GM12878 (cell line): ENCODE results near the gene VSTM2L. TPM values are rescaled to one million over a fixed set of nuclear protein-coding genes. Genes with fewer than 3 reads are reported as not detected.

ENCODE experiments used
- ATAC-seq: fragments of 200-7000 bp; cut with Tn5 transposase; 3 replicates; pipeline ENCODE4 v1.9.1; 2020; ENCODE audit warnings: mild to moderate bottlenecking, moderate library complexity
- BruUV-seq: library from RNA; stranded (reverse); fragments of 400-500 nt; replicated peaks from 2 replicates; lab custom pipeline; 2021; lab: Mats Ljungman, UMichigan
- CTCF ChIA-PET: fragments of 300-600 bp; sonication (Branson Sonifier 250); formaldehyde crosslinking; extraction: SDS; loops from one replicate; lab custom pipeline; 2021; ENCODE audit warnings: inconsistent platforms; lab: Yijun Ruan, JAX
- POLR2A ChIA-PET: fragments of 350-600 bp; formaldehyde crosslinking; extraction: SDS; loops from one replicate; lab custom pipeline; 2021; ENCODE audit warnings: inconsistent platforms; lab: Charles Lee
- RAD21 ChIA-PET: fragments of 300-600 bp; sonication (Branson Sonifier 250); formaldehyde crosslinking; loops from one replicate; lab custom pipeline; 2023; ENCODE audit warnings: antibody characterized with exemption; ENCODE audit not compliant: unreplicated experiment; lab: Charles Lee
- SMC1A ChIA-PET: fragments of 300-600 bp; sonication (Branson Sonifier 250); formaldehyde crosslinking; loops from one replicate; lab custom pipeline; 2023; ENCODE audit not compliant: unreplicated experiment, uncharacterized antibody; lab: Charles Lee
- DNase-seq: peaks from one replicate; pipeline ENCODE4 v3.0.0-alpha.2; 2011; ENCODE audit warnings: low read depth, low spot score
- FAIRE-seq: peaks from 3 replicates; lab custom pipeline; 2011; peaks lifted over from hg19 to GRCh38; lab: Jason Lieb, UNC
- H2AFZ ChIP-seq: 2 replicates; pipeline ENCODE4 v1.6.0; 2011; ENCODE audit warnings: low read depth, low read length, control low read depth; ENCODE audit not compliant: control insufficient read depth
- H3K27ac ChIP-seq: 2 replicates; pipeline ENCODE4 v1.5.1; 2011; ENCODE audit warnings: control low read depth; ENCODE audit not compliant: control insufficient read depth, insufficient read depth
- H3K27me3 ChIP-seq, 2 experiments: replicated peaks in 1 of 2; 2 replicates each; pipeline versions ENCODE4 v1.6.0 to v1.6.1; 2011; ENCODE audit warnings: low read length in 1 of 2; ENCODE audit not compliant: control insufficient read depth in 2 of 2, insufficient read depth in 2 of 2
- H3K36me3 ChIP-seq, 2 experiments: 2 replicates each; pipeline ENCODE4 v1.5.1; 2011; ENCODE audit warnings: low read length in 1 of 2; ENCODE audit not compliant: control insufficient read depth in 2 of 2, insufficient read depth in 2 of 2
- H3K4me1 ChIP-seq: 2 replicates; pipeline ENCODE4 v1.6.1; 2011; ENCODE audit warnings: mild to moderate bottlenecking, low read length, moderate library complexity, mixed read lengths; ENCODE audit not compliant: control insufficient read depth, insufficient read depth
- H3K4me2 ChIP-seq: 2 replicates; pipeline ENCODE4 v1.6.0; 2011; ENCODE audit warnings: control low read depth; ENCODE audit not compliant: control insufficient read depth, insufficient read depth
- H3K4me3 ChIP-seq: fragments of 200-600 bp; sonication (generic); 2 replicates; pipeline ENCODE4 v1.5.1; 2016
- H3K79me2 ChIP-seq: 2 replicates; pipeline ENCODE4 v1.6.0; 2011; ENCODE audit warnings: low read length; ENCODE audit not compliant: control insufficient read depth, insufficient read depth
- H3K9ac ChIP-seq: 2 replicates; pipeline ENCODE4 v1.8.0; 2011; ENCODE audit warnings: low read length, control low read depth, mixed read lengths; ENCODE audit not compliant: control insufficient read depth, insufficient read depth
- H3K9me3 ChIP-seq: replicated peaks from 3 replicates; pipeline ENCODE4 v1.5.1; 2011; ENCODE audit warnings: mild to moderate bottlenecking, low read length; ENCODE audit not compliant: control insufficient read depth, insufficient read depth
- H4K20me1 ChIP-seq: 2 replicates; pipeline ENCODE4 v1.6.0; 2011; ENCODE audit not compliant: control insufficient read depth, insufficient read depth
- ATF2 ChIP-seq: IDR thresholded peaks from 2 replicates; pipeline ENCODE4 v1.6.1; 2012; ENCODE audit warnings: low read length, inconsistent platforms
- BHLHE40 ChIP-seq, 2 experiments: fragments of 450-650 bp in 1 of 2; IDR thresholded peaks; 2 replicates each; pipeline ENCODE4 v1.6.1; 2011 to 2017; ENCODE audit warnings: low read depth in 2 of 2, borderline replicate concordance in 1 of 2, improper control_type of control experiment in 1 of 2, low read length in 1 of 2, mild to moderate bottlenecking in 1 of 2
- BRCA1 ChIP-seq: IDR thresholded peaks from 2 replicates; pipeline ENCODE4 v1.6.1; 2011; ENCODE audit warnings: low read depth, low read length, improper control_type of control experiment
- CREB1 ChIP-seq: IDR thresholded peaks from 2 replicates; pipeline ENCODE4 v1.6.1; 2012; ENCODE audit warnings: low read depth, mild to moderate bottlenecking, inconsistent platforms
- ETV6 ChIP-seq, 2 experiments: fragments of 450-650 bp in 1 of 2; IDR thresholded peaks in 1 of 2; conservative IDR thresholded peaks in 1 of 2; 2 replicates each; pipeline ENCODE4 v1.6.1; 2014; ENCODE audit warnings: antibody characterized with exemption in 1 of 2, borderline replicate concordance in 1 of 2, low read depth in 1 of 2, mild to moderate bottlenecking in 1 of 2, moderate library complexity in 1 of 2
- EZH2 ChIP-seq: IDR thresholded peaks from 2 replicates; pipeline ENCODE4 v1.6.1; 2012; ENCODE audit warnings: low read depth, mild to moderate bottlenecking, control low read depth, inconsistent platforms, low read length, borderline replicate concordance; ENCODE audit not compliant: control insufficient read depth
- HDGF ChIP-seq: fragments of 450-650 bp; IDR thresholded peaks from 2 replicates; pipeline ENCODE4 v1.6.1; 2016; ENCODE audit warnings: antibody characterized with exemption
- NFIC ChIP-seq: IDR thresholded peaks from 2 replicates; pipeline ENCODE4 v1.6.1; 2012; ENCODE audit warnings: low read depth, mild to moderate bottlenecking, inconsistent platforms, low read length, moderate library complexity
- NKRF ChIP-seq: fragments of 450-650 bp; conservative IDR thresholded peaks from 2 replicates; pipeline ENCODE4 v1.6.1; 2017; ENCODE audit warnings: mild to moderate bottlenecking, moderate library complexity
- NR2C1 ChIP-seq: fragments of 450-650 bp; IDR thresholded peaks from 2 replicates; pipeline ENCODE4 v1.6.1; 2017; ENCODE audit warnings: antibody characterized with exemption, mild to moderate bottlenecking, moderate library complexity
- PML ChIP-seq: IDR thresholded peaks from 2 replicates; pipeline ENCODE4 v1.6.1; 2012; ENCODE audit warnings: low read length, inconsistent platforms
- POLR2AphosphoS2 ChIP-seq: IDR thresholded peaks from 2 replicates; pipeline ENCODE4 v1.6.1; 2011; ENCODE audit warnings: low read depth, mild to moderate bottlenecking, low read length, improper control_type of control experiment, moderate library complexity
- RAD51 ChIP-seq: fragments of 450-650 bp; IDR thresholded peaks from 2 replicates; pipeline ENCODE4 v1.6.1; 2016; ENCODE audit warnings: moderate library complexity, mild to moderate bottlenecking, inconsistent platforms
- RBBP5 ChIP-seq: fragments of 200-600 bp; sonication (generic); conservative IDR thresholded peaks from 2 replicates; pipeline ENCODE4 v1.6.1; 2016
- RELA ChIP-seq: fragments of 450-650 bp; IDR thresholded peaks from 2 replicates; pipeline ENCODE4 v1.8.0; 2014; ENCODE audit warnings: borderline replicate concordance; ENCODE audit not compliant: partially characterized antibody
- RFX5 ChIP-seq: IDR thresholded peaks from 2 replicates; pipeline ENCODE4 v1.6.1; 2011; ENCODE audit warnings: low read depth, low read length, improper control_type of control experiment
- SUZ12 ChIP-seq: fragments of 200-600 bp; sonication (generic); IDR thresholded peaks from one replicate; pipeline ENCODE4 v1.6.1; 2018; ENCODE audit warnings: antibody characterized with exemption, mild to moderate bottlenecking; ENCODE audit not compliant: unreplicated experiment
- YBX1 ChIP-seq: fragments of 450-650 bp; IDR thresholded peaks from 2 replicates; pipeline ENCODE4 v1.6.1; 2016; ENCODE audit warnings: antibody characterized with exemption
- WGBS: methylation state at CpG from one replicate; pipeline ENCODE4 v1.1.6; 2016; ENCODE audit warnings: low lambda C conversion rate; ENCODE audit not compliant: insufficient replicate concordance, insufficient coverage; ENCODE audit errors: missing lambda C conversion rate; 5-methylcytosine and 5-hydroxymethylcytosine counted together
- in situ Hi-C: fragments of 300-500 bp; cut with MboI; formaldehyde crosslinking; loops from 9 replicates; pipeline ENCODE4 v1.14.3; 2018; ENCODE audit warnings: mixed read lengths
- intact Hi-C: fragments of 100-400 bp; cut with micrococcal nuclease; formaldehyde crosslinking; loops from one replicate; pipeline ENCODE4 v1.14.2; 2022; ENCODE audit not compliant: unreplicated experiment
- polyA plus RNA-seq, 11 experiments: library from polyadenylated mRNA; depleted of rRNA in 4 of 11; unstranded in 6 of 11; stranded (reverse) in 5 of 11; fragments of >200 nt; fragmentation: Nextera tagmentation in 4 of 11; fragmentation: Illumina TruSeq in 1 of 11; extraction: Ambion mirVana in 4 of 11; extraction: Trizol in 1 of 11; gene quantifications; 1 replicate in 1 of 11; 2 replicates in 10 of 11; pipeline versions ENCODE4 v1.2.1 to v1.2.3, GENCODE V29; 2011 to 2016; ENCODE audit warnings: inconsistent platforms in 2 of 11, missing spikeins in 2 of 11, low read depth in 1 of 11
- total RNA-seq, 4 experiments: library from RNA; depleted of rRNA in 3 of 4; stranded (reverse); fragments of >200 nt in 3 of 4; fragmentation: Illumina TruSeq in 1 of 4; extraction: Trizol in 1 of 4; gene quantifications; 2 replicates each; pipeline versions ENCODE4 v1.2.1 to v1.2.3, GENCODE V29; 2013 to 2021

The VSTM2L gene
- total and polyA plus RNA-seq, 10 of the 15 experiments (the other 5 are each of a cell fraction or from before 2014, with no cell fraction given) = 0.05 to 1.5 (median 0.63) TPM; not detected in 2

GRCh38 chr20:37892001-37892400 is 10.9 kb upstream of the VSTM2L start:
- no peaks in the 10 kb centered on the region for H3K36me3 ChIP-seq
- WGBS = 62% methylated on average over 9 of the region's 9 CpGs
- peaks cover 3% of the 10 kb centered on the region; the same call in 1 of the 2 replicates for H3K4me1 ChIP-seq
- no peak overlapping the region for H2AFZ ChIP-seq
- no peak overlapping the region for H3K4me3 ChIP-seq
- in situ Hi-C loops = no loop called here
- ChIA-PET RAD21 (no interaction called here), SMC1A (no interaction called here), POLR2A (no interaction called here), CTCF (no interaction called here)
- no TSS peak for BruUV-seq
- TF ChIP-seq BRCA1 (no peak), POLR2AphosphoS2 (no peak), ATF2 (no peak), ETV6 (conservative IDR thresholded peaks at IDR 0.05 in 1 of 2, IDR thresholded peaks at IDR 0.05 in 1 of 2; ENCODE audit: borderline replicate concordance in 1 of 2, low read depth in 1 of 2) (no peak), RAD51 (no peak), RFX5 (no peak), NR2C1 (no peak), HDGF (no peak), CREB1 (no peak), RBBP5 (no peak), YBX1 (no peak), SUZ12 (no peak), EZH2 (no peak), NFIC (no peak), RELA (no peak), NKRF (no peak), PML (no peak), BHLHE40 (IDR thresholded peaks at IDR 0.05; ENCODE audit: borderline replicate concordance in 1 of 2, low read depth in 2 of 2, low read length in 1 of 2) (no peak)
- intact Hi-C loops = no loop called here
- DNase-seq = no peak
- no peak for ATAC-seq
- H3K79me2 ChIP-seq = no peaks in the 10 kb centered on the region
- H3K4me2 ChIP-seq = no peak overlapping the region
- H3K27me3 ChIP-seq = no peaks in the 10 kb centered on the region
- no peak overlapping the region for H3K9ac ChIP-seq
- H4K20me1 ChIP-seq = no peaks in the 10 kb centered on the region
- FAIRE-seq = no peak
- no peak overlapping the region for H3K27ac ChIP-seq
- no peaks in the 10 kb centered on the region for H3K9me3 ChIP-seq
